HepG2 (cell line): ENCODE measurements around the gene AKR1A1. TPM values are rescaled to one million over a fixed set of nuclear protein-coding genes. Genes with fewer than 3 reads are reported as not detected.

ENCODE experiments used
- CREM ChIP-seq, 2 experiments: sonication (generic) in 1 of 2; formaldehyde crosslinking in 1 of 2; IDR thresholded peaks; 2 replicates each; pipeline versions ENCODE4 v1.4.0 to v1.6.1; 2016 to 2020; ENCODE audit warnings: antibody characterized with exemption in 1 of 2, mild to moderate bottlenecking in 1 of 2, missing genetic modification reagents in 1 of 2
- HNRNPL ChIP-seq: fragments of 200-400 bp; formaldehyde crosslinking; IDR thresholded peaks from 2 replicates; pipeline ENCODE4 v1.6.1; 2017; ENCODE audit warnings: mild to moderate bottlenecking, low read depth, low read length
- POLR2AphosphoS5 ChIP-seq: IDR thresholded peaks from 2 replicates; pipeline ENCODE4 v1.6.1; 2012; ENCODE audit warnings: low read depth, low read length
- POLR2G ChIP-seq: fragments of 200-400 bp; formaldehyde crosslinking; IDR thresholded peaks from 2 replicates; pipeline ENCODE4 v1.6.1; 2018; ENCODE audit warnings: mild to moderate bottlenecking, low read depth, low read length, moderate library complexity
- RBFOX2 ChIP-seq: fragments of 200-400 bp; formaldehyde crosslinking; IDR thresholded peaks from 2 replicates; pipeline ENCODE4 v1.6.1; 2017; ENCODE audit warnings: low read depth, mild to moderate bottlenecking, low read length
- SMAD9 ChIP-seq: sonication (generic); formaldehyde crosslinking; IDR thresholded peaks from 2 replicates; pipeline ENCODE4 v1.5.1; 2020; ENCODE audit warnings: mild to moderate bottlenecking, missing genetic modification reagents
- ZBTB33 ChIP-seq: sonication (generic); formaldehyde crosslinking; IDR thresholded peaks from 2 replicates; pipeline ENCODE4 v1.4.0; 2020; ENCODE audit warnings: missing genetic modification reagents
- ZNF232 ChIP-seq: sonication (generic); formaldehyde crosslinking; IDR thresholded peaks from 2 replicates; pipeline ENCODE4 v1.4.0; 2020; ENCODE audit warnings: missing genetic modification reagents, borderline replicate concordance
- ZNF260 ChIP-seq: sonication (generic); formaldehyde crosslinking; IDR thresholded peaks from 2 replicates; pipeline ENCODE4 v1.4.0; 2020; ENCODE audit warnings: missing genetic modification reagents, low read depth, mild to moderate bottlenecking, borderline replicate concordance
- ZNF367 ChIP-seq: sonication (generic); formaldehyde crosslinking; IDR thresholded peaks from 2 replicates; pipeline ENCODE4 v1.4.0; 2020; ENCODE audit warnings: missing genetic modification reagents, borderline replicate concordance
- ZNF451 ChIP-seq: sonication (generic); formaldehyde crosslinking; IDR thresholded peaks from 2 replicates; pipeline ENCODE4 v1.5.0; 2020; ENCODE audit warnings: mild to moderate bottlenecking, missing genetic modification reagents
- ZNF468 ChIP-seq: sonication (generic); formaldehyde crosslinking; IDR thresholded peaks from 2 replicates; pipeline ENCODE4 v1.8.0; 2022; ENCODE audit warnings: mild to moderate bottlenecking, moderate library complexity, missing genetic modification reagents
- ZNF598 ChIP-seq: sonication (generic); formaldehyde crosslinking; IDR thresholded peaks from 2 replicates; pipeline ENCODE4 v1.5.1; 2020; ENCODE audit warnings: mild to moderate bottlenecking, missing genetic modification reagents, borderline replicate concordance
- ZNF891 ChIP-seq: sonication (generic); formaldehyde crosslinking; IDR thresholded peaks from 2 replicates; pipeline ENCODE4 v1.5.0; 2020; ENCODE audit warnings: mild to moderate bottlenecking, missing genetic modification reagents
- ZSCAN9 ChIP-seq: IDR thresholded peaks from 2 replicates; pipeline ENCODE4 v1.6.1; 2016; ENCODE audit warnings: borderline replicate concordance
- polyA plus RNA-seq, 8 experiments: library from polyadenylated mRNA; depleted of rRNA in 3 of 8; stranded (reverse) in 7 of 8; unstranded in 1 of 8; fragments of >200 nt; fragmentation: Illumina TruSeq in 4 of 8; extraction: Trizol in 4 of 8; gene quantifications; 2 replicates each; pipeline versions ENCODE4 v1.2.1 to v1.2.3, GENCODE V29; 2011 to 2016; ENCODE audit warnings: low read depth in 4 of 8, missing spikeins in 1 of 8, mixed read lengths in 1 of 8; ENCODE audit not compliant: insufficient read depth in 1 of 8
- total RNA-seq, 5 experiments: library from RNA; depleted of rRNA; stranded (reverse); fragments of >200 nt; fragmentation: Illumina TruSeq; extraction: Trizol; gene quantifications; 2 replicates each; pipeline ENCODE4 v1.2.3, GENCODE V29; 2016; ENCODE audit warnings: low read depth in 1 of 5
- TF ChIP-seq, protein P1 (sequence below): sonication (generic); formaldehyde crosslinking; IDR thresholded peaks from 2 replicates; pipeline ENCODE4 v1.8.0; 2022; ENCODE audit warnings: missing genetic modification reagents, mild to moderate bottlenecking, borderline replicate concordance
- TF ChIP-seq, protein P2 (sequence below): sonication (generic); formaldehyde crosslinking; IDR thresholded peaks from 2 replicates; pipeline ENCODE4 v1.4.0; 2020; ENCODE audit warnings: mild to moderate bottlenecking, low read depth, missing genetic modification reagents
- TF ChIP-seq, protein P3 (sequence below): sonication (generic); formaldehyde crosslinking; IDR thresholded peaks from 2 replicates; pipeline ENCODE4 v1.5.1; 2020; ENCODE audit warnings: missing genetic modification reagents, mild to moderate bottlenecking, borderline replicate concordance
- TF ChIP-seq, protein P4 (sequence below): sonication (generic); formaldehyde crosslinking; IDR thresholded peaks from 2 replicates; pipeline ENCODE4 v1.4.0; 2020; ENCODE audit warnings: missing genetic modification reagents, borderline replicate concordance
- TF ChIP-seq, protein P5 (sequence below): sonication (generic); formaldehyde crosslinking; IDR thresholded peaks from 2 replicates; pipeline ENCODE4 v1.5.0; 2020; ENCODE audit warnings: missing genetic modification reagents

AKR1A1 gene
- total and polyA plus RNA-seq, 2 of the 13 experiments (the other 11 are each of a cell fraction or from before 2014, with no cell fraction given), result 181 to 217 TPM

GRCh38 chr1:45583264-45583665, 32.6 kb downstream of the AKR1A1 start (continued):
- TF ChIP-seq, protein P1, sequence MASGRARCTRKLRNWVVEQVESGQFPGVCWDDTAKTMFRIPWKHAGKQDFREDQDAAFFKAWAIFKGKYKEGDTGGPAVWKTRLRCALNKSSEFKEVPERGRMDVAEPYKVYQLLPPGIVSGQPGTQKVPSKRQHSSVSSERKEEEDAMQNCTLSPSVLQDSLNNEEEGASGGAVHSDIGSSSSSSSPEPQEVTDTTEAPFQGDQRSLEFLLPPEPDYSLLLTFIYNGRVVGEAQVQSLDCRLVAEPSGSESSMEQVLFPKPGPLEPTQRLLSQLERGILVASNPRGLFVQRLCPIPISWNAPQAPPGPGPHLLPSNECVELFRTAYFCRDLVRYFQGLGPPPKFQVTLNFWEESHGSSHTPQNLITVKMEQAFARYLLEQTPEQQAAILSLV (CRISPR knock-in tag), result no peak
- TF ChIP-seq ZNF598 (CRISPR knock-in tag) (no peak), SMAD9 (CRISPR knock-in tag) (no peak), POLR2AphosphoS5 (no peak), ZNF232 (CRISPR knock-in tag) (no peak), ZSCAN9 (CRISPR knock-in tag) (no peak), ZNF260 (CRISPR knock-in tag) (no peak), HNRNPL (0 out of 2 replicates have a peak, but pooled peaks have one; percentile 46), ZNF451 (CRISPR knock-in tag) (no peak), CREM (IDR thresholded peaks at IDR 0.05) (peak; percentile 92), CREM (CRISPR knock-in tag; IDR thresholded peaks at IDR 0.05) (no peak), RBFOX2 (no peak), ZBTB33 (CRISPR knock-in tag) (no peak), POLR2G (no peak), ZNF891 (CRISPR knock-in tag) (no peak), ZNF468 (CRISPR knock-in tag) (no peak), ZNF367 (CRISPR knock-in tag) (no peak; the same call in 1 of the 2 replicates)
- TF ChIP-seq, protein P2, sequence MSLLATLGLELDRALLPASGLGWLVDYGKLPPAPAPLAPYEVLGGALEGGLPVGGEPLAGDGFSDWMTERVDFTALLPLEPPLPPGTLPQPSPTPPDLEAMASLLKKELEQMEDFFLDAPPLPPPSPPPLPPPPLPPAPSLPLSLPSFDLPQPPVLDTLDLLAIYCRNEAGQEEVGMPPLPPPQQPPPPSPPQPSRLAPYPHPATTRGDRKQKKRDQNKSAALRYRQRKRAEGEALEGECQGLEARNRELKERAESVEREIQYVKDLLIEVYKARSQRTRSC (CRISPR knock-in tag), result no peak
- TF ChIP-seq, protein P3, sequence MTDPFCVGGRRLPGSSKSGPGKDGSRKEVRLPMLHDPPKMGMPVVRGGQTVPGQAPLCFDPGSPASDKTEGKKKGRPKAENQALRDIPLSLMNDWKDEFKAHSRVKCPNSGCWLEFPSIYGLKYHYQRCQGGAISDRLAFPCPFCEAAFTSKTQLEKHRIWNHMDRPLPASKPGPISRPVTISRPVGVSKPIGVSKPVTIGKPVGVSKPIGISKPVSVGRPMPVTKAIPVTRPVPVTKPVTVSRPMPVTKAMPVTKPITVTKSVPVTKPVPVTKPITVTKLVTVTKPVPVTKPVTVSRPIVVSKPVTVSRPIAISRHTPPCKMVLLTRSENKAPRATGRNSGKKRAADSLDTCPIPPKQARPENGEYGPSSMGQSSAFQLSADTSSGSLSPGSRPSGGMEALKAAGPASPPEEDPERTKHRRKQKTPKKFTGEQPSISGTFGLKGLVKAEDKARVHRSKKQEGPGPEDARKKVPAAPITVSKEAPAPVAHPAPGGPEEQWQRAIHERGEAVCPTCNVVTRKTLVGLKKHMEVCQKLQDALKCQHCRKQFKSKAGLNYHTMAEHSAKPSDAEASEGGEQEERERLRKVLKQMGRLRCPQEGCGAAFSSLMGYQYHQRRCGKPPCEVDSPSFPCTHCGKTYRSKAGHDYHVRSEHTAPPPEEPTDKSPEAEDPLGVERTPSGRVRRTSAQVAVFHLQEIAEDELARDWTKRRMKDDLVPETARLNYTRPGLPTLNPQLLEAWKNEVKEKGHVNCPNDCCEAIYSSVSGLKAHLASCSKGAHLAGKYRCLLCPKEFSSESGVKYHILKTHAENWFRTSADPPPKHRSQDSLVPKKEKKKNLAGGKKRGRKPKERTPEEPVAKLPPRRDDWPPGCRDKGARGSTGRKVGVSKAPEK (CRISPR knock-in tag), result no peak
- TF ChIP-seq, protein P4, sequence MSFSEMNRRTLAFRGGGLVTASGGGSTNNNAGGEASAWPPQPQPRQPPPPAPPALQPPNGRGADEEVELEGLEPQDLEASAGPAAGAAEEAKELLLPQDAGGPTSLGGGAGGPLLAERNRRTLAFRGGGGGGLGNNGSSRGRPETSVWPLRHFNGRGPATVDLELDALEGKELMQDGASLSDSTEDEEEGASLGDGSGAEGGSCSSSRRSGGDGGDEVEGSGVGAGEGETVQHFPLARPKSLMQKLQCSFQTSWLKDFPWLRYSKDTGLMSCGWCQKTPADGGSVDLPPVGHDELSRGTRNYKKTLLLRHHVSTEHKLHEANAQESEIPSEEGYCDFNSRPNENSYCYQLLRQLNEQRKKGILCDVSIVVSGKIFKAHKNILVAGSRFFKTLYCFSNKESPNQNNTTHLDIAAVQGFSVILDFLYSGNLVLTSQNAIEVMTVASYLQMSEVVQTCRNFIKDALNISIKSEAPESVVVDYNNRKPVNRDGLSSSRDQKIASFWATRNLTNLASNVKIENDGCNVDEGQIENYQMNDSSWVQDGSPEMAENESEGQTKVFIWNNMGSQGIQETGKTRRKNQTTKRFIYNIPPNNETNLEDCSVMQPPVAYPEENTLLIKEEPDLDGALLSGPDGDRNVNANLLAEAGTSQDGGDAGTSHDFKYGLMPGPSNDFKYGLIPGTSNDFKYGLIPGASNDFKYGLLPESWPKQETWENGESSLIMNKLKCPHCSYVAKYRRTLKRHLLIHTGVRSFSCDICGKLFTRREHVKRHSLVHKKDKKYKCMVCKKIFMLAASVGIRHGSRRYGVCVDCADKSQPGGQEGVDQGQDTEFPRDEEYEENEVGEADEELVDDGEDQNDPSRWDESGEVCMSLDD, result no peak
- TF ChIP-seq, protein P5, sequence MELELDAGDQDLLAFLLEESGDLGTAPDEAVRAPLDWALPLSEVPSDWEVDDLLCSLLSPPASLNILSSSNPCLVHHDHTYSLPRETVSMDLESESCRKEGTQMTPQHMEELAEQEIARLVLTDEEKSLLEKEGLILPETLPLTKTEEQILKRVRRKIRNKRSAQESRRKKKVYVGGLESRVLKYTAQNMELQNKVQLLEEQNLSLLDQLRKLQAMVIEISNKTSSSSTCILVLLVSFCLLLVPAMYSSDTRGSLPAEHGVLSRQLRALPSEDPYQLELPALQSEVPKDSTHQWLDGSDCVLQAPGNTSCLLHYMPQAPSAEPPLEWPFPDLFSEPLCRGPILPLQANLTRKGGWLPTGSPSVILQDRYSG (CRISPR knock-in tag), result no peak
